Activated CD4-positive, CD25-positive, alpha-beta regulatory T cell treated with anti-CD3 and anti-CD28 coated beads, Interleukin-2, amount 50 U/mL, for 24 hours (primary cell): ENCODE data around the gene POU3F2.

Experiments
- ATAC-seq, 2 donors: fragments of 150-1000 bp; cut with Tn5 transposase; one replicate each; pipeline ENCODE4 v1.10.0; 2021; ENCODE audit warnings: mild to moderate bottlenecking in 1 of 2, moderate library complexity in 1 of 2

POU3F2 gene

GRCh38 chr6:98831057-98831958 is 3.1 kb upstream of the POU3F2 start:
- no peak for ATAC-seq

GRCh38 chr6:98831959-98832283 is 2.5 kb upstream of the POU3F2 start:
- no peak for ATAC-seq

DNA sequence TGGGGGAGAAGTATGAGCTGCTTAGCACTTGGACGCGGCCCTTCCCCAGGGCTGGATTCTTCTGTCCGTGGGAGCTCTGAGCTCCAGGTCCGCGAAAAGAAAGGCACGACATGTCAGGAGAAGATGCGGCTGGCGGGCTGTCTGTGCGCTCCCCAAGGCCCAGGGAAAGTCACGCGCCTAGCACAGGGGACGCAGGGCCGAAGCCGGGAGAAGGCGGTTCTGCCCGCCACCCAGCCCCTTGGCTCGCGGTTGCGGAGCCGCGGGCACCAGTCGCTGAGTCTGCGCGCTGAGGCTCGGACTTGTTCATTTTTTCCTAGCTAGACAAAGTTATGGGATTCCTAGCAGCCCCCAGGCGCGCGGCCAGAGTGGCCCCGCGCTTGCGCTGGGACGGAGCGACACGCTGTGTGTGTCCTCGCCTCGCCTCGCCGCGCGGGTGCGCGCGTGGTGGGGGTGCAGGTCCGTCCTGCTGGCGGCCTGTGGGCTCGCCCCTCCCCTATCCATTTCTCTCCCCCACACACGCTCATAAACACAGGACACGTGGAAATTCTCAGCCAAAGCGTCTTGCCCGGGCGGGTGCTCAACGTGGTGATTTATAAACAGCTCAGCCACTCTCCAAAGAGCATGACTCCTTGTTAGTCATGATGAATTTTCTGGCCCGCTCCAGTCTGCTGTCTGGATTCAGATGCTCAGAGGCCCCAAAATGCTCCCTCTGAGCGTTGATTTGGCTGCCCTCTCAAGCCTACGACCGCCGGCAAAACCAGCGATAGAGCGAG is 1.9 kb upstream of the POU3F2 start:
- ATAC-seq: no peak

GRCh38 chr6:98833057-98833306 is 1.4 kb upstream of the POU3F2 start:
- ATAC-seq: no peak

- ATAC-seq: peak in 1 of 2 donors; percentile 13
Observed at GRCh38 chr6:98833307-98834059, 891 bp upstream of the POU3F2 start.

- no peak for ATAC-seq
Observed at GRCh38 chr6:98835149-98836024, 1.0 kb downstream of the POU3F2 start.

- no peak for ATAC-seq
Observed at GRCh38 chr6:98836025-98836961, 1.9 kb downstream of the POU3F2 start.

DNA sequence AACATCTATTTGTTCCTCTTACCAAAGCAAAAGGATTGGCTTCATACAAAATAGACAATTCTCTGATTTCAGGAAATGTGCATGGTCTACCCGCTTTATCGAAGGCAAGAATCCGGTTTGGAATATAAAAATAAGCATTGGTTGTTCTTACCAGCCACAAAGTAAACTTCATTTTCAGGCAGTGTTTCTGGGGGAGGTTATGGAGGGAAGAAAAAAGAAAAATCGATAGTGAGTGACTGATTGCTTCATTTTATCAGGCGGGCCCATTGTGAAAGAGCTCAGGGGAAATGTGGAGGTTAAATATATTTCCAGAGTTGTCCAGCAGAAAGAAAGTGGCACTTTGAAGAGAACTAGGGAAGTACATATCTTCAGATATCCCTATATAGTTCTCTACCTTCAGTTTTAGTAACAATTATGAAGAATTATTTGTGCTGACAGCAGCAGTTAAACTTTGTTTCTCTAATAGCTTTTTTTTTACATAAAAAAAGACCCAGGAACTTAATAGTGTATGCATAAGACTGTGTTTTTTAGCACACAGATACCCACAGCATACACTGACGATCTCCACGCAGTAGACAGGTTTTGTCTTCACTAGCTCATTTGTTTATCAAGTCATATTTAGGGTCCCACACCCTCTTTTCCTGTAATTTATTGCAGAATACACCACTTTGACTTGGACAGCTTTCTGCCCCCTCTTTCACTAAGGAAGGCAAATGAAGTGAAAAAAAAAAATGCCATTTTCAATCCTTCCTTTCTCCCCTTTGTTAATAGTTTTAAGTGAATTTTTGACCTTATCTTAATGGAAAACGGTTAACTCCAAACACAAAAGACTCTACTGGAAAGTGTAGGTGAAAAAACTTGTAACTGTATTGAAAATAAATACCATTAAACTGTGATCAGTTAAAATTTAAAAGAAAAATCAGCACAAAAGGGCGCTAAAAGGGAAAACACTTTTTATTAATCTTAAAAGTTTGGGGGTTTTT is 2.9 kb downstream of the POU3F2 start:
- no peak for ATAC-seq

DNA sequence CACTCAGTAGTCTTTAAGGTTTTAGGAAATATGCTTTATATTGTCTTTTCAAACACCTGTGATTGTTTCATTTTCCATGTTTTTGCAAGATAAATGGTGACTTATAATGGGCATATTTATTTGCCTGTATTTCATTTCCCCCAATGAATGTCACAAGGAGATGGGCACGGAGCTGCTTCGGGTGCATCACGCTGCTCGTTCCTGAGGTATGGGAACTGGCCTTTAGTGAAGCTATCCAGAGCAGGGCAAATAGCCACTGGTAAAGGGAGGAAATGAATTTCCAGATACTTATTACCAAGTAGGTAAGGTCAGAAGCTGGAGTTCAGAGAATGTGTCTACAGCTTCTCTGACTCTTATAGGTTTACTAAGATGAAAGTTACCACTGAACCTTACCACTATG is 3.7 kb downstream of the POU3F2 start:
- ATAC-seq: no peak

DNA sequence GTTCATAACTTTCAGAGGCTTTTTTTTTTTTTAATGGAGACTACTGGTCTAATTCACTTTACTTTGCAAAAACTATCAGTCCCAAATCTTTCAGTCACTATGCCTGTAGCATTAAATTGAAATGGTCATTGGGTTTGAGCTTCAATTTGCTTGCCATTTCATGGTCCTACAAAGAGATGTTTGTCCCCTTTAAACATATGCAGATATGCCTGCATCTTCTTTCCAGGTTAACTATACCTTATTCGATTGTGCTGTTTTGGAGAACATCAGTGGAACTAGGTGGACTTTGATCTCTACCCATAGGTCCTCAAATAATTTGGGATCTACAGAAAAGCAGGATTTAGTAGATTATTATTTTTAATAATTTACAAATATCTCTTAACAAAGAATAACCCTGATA is 4.6 kb downstream of the POU3F2 start:
- ATAC-seq: no peak

GRCh38 chr6:98839781-98840361 is 5.5 kb downstream of the POU3F2 start:
- no peak for ATAC-seq

- no peak for ATAC-seq
Observed at GRCh38 chr6:98840385-98840784, 6.0 kb downstream of the POU3F2 start.

DNA sequence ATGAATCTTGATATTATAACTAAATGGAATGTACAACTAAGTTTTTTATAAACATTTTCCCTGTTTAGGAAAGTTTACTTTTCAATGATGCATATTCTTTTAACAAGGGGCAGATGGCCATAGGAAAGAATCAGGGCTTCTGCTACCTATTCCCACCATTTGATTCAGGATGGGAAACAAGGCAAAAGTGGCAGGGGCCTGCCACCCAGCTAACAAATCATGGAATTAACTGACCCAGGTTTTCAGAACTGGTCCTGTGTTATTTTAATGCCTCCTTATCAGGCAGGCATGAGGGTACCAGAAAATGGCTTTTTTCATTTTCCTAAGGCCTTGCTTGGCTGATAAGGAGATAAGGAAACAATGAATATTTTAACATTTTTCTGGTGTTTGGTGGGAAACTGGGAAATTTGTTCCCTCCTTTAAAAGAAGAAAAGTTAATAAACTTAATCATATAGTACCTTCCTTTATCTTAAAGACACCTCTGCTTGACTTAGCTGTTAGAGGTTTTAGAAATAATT is 6.7 kb downstream of the POU3F2 start:
- no peak for ATAC-seq

DNA sequence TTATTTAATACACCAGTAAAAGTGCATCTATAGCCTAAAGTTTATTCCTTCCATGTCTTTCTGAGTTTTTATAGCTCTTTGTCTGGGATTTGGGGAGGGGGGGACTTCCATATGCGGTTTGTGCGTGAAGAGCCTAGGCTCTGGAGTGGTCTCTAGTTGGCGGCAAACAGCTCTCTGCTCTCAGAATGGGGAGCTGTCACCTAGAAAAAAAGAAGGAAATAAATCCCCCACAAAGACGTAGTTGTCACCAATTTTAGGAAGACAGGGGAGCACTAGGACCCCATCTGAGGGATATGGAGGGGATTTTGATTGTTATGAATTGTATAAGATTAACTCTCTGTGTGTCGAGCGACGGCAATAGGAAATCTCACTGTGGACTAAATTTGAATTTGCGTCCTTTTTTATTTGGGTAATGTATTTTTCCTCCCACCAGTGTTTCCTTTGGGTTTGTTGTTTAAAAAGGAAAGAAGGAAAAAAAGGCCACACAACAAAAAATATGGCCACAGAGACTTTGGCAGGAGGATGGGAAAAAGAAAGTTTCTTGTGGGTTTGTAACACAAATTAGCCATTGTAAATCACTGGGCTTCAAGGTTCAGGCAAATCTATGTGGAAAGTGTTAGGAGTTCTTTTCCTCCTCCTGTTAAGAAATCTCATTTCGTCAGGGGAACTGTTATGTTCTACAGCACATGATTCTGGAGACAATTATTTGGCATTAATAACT is 7.4 kb downstream of the POU3F2 start:
- no peak for ATAC-seq

DNA sequence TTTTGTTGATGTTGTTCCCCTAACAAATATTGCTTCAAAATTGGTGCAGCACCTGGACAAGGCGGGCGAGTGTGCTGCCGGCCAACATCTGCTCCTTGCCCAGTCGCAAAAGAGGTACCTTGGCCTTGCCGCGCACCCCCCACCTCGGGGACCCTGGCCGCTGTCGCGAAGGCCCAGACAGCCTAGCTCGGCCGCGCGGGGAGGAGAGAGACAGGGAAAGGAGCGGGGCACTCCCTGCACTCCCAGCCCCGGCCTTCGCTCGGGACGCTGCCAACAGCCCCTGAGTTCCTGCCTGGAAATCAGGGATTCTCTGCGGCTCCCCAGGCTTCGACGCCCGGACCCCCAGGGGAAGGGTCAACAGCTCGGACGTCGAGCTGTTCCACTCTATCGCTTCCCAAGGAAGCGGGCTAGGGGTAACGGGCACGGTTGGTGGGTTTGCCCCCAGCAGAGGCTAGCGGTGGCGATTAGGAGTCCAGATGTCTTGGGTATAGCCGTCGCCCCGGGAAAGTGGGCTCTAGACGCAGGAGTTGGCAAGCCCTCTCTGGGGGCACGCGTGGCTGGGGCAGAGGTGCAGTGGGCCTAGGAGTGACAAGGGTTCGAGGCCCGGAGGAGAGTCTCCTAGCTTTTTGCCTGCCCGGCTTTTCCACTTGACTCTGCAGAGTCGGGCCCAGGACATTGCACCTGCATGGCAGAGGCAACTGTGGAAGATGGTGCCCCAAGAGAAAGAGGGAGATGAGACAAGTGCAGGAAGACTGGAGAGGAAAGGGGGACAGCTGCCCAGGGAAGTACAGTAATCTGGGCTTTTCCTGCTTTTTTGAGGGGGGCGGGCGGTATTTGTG is 8.2 kb downstream of the POU3F2 start:
- ATAC-seq: no peak

- ATAC-seq: no peak
Observed at GRCh38 chr6:98843271-98844243, 9.2 kb downstream of the POU3F2 start.
